Activated CD8-positive, alpha-beta T cell treated with anti-CD3 and anti-CD28 coated beads for 36 hours (primary cell): Measurements from ENCODE around the gene SIL1. TPM values are rescaled to one million over a fixed set of nuclear protein-coding genes. Genes with fewer than 3 reads are reported as not detected.
"Not testable (repeated sequence)": the region's sequence is repeated elsewhere in the genome, so short reads cannot be mapped to it uniquely, and the experiment has no call there.

Experiments used
- ATAC-seq: fragments of 200-7000 bp; cut with Tn5 transposase; one replicate; pipeline ENCODE4 v1.10.0; 2021; ENCODE audit warnings: mild to moderate bottlenecking, moderate library complexity
- CTCF ChIA-PET: fragments of 350-600 bp; sonication (Branson Sonifier 250); formaldehyde crosslinking; loops from one replicate; lab custom pipeline; 2021; ENCODE audit warnings: antibody characterized with exemption; lab: Charles Lee
- POLR2A ChIA-PET: fragments of 350-600 bp; sonication (Branson Sonifier 250); formaldehyde crosslinking; loops from one replicate; lab custom pipeline; 2021; ENCODE audit warnings: antibody characterized with exemption; lab: Charles Lee
- DNase-seq: peaks from one replicate; pipeline ENCODE4 v3.0.0-alpha.2; 2020
- H3K27ac Mint-ChIP-seq: one replicate; pipeline ENCODE4 v1.8.0; 2021; ENCODE audit warnings: mild to moderate bottlenecking, mixed read lengths
- H3K27me3 Mint-ChIP-seq: one replicate; pipeline ENCODE4 v1.8.0; 2021; ENCODE audit warnings: mixed read lengths
- H3K36me3 Mint-ChIP-seq: one replicate; pipeline ENCODE4 v1.8.0; 2021; ENCODE audit warnings: low read depth, mixed read lengths
- H3K4me1 Mint-ChIP-seq: one replicate; pipeline ENCODE4 v1.8.0; 2021; ENCODE audit warnings: low read depth, mixed read lengths
- H3K4me3 Mint-ChIP-seq: one replicate; pipeline ENCODE4 v1.8.0; 2021; ENCODE audit warnings: mild to moderate bottlenecking, moderate library complexity, mixed read lengths
- H3K9me3 Mint-ChIP-seq: one replicate; pipeline ENCODE4 v1.8.0; 2021; ENCODE audit warnings: mixed read lengths
- CTCF ChIP-seq: fragments of 200-600 bp; IDR thresholded peaks from one replicate; pipeline ENCODE4 v1.8.0; 2022; ENCODE audit warnings: antibody characterized with exemption, mild to moderate bottlenecking
- intact Hi-C: fragments of 100-400 bp; cut with micrococcal nuclease; formaldehyde crosslinking; loops from one replicate; pipeline ENCODE4 v1.10.0; 2022
- total RNA-seq, 2 experiments: library from RNA; stranded (reverse); gene quantifications; one replicate each; pipeline ENCODE4 v1.2.3, GENCODE V29; 2021

The SIL1 gene
- total RNA-seq, 2 experiments from 2014 or later, result 27.6 to 32.3 TPM

GRCh38 chr5:139193928-139194327 is 4.2 kb downstream of the SIL1 start:
- DNase-seq, result peak; percentile 19
- Mint-ChIP-seq H3K9me3 (no peaks in the 10 kb centered on the region), H3K4me1 (peaks cover 31% of the 10 kb centered on the region), H3K27me3 (no peaks in the 10 kb centered on the region), H3K27ac (no peak overlapping the region), H3K4me3 (no peak overlapping the region), H3K36me3 (peaks cover 31% of the 10 kb centered on the region)
- CTCF ChIA-PET, result interaction anchor here (1.0 to 2.1 kb wide), 3 partner anchors 13 to 371 kb away, joined by 3 to 6 read pairs (median 3); no protein-coding TSS in a partner anchor
- no peak for ATAC-seq
- no peak for TF ChIP-seq CTCF
- intact Hi-C loops, result no loop called here
- POLR2A ChIA-PET, result no interaction called here

GRCh38 chr5:139192906-139193305 is 5.3 kb downstream of the SIL1 start:
- H3K4me3 Mint-ChIP-seq, DNase-seq, H3K27me3 Mint-ChIP-seq, H3K27ac Mint-ChIP-seq, intact Hi-C loops, POLR2A ChIA-PET, ATAC-seq, H3K9me3 Mint-ChIP-seq: not testable (repeated sequence)
- CTCF ChIA-PET, result interaction anchor here (2.1 kb wide), 1 partner anchor 14 kb away, joined by 6 read pairs; no protein-coding TSS in a partner anchor
- peaks cover 32% of the 10 kb centered on the region for H3K36me3 Mint-ChIP-seq
- H3K4me1 Mint-ChIP-seq, result peaks cover 27% of the 10 kb centered on the region

GRCh38 chr5:139191954-139192353 is 6.2 kb downstream of the SIL1 start:
- POLR2A ChIA-PET, result interaction anchor here (0.7 kb wide), 2 partner anchors 25 to 355 kb away, joined by 3 to 4 read pairs; no protein-coding TSS in a partner anchor
- H3K27ac Mint-ChIP-seq, CTCF ChIA-PET, H3K4me3 Mint-ChIP-seq, H3K27me3 Mint-ChIP-seq, H3K9me3 Mint-ChIP-seq, intact Hi-C loops, ATAC-seq, DNase-seq: not testable (repeated sequence)
- H3K4me1 Mint-ChIP-seq, result peaks cover 23% of the 10 kb centered on the region
- H3K36me3 Mint-ChIP-seq, result peaks cover 37% of the 10 kb centered on the region

- ATAC-seq (no peak), DNase-seq (no peak)
- H3K4me3 Mint-ChIP-seq, result no peak overlapping the region
- CTCF ChIA-PET, result no interaction called here
- no peaks in the 10 kb centered on the region for H3K27me3 Mint-ChIP-seq
- H3K36me3 Mint-ChIP-seq, result peaks cover 31% of the 10 kb centered on the region
- TF ChIP-seq CTCF, result no peak
- intact Hi-C loops, result no loop called here
- H3K9me3 Mint-ChIP-seq, result no peaks in the 10 kb centered on the region
- POLR2A ChIA-PET, result interaction anchor here (1.2 kb wide), 1 partner anchor 8 kb away, joined by 3 read pairs; the partner anchor contains the start of gene SIL1
- peaks cover 22% of the 10 kb centered on the region for H3K4me1 Mint-ChIP-seq
- no peak overlapping the region for H3K27ac Mint-ChIP-seq
Observed at GRCh38 chr5:139190125-139190524, 8.0 kb downstream of the SIL1 start.

GRCh38 chr5:139188558-139189270 is 9.5 kb downstream of the SIL1 start:
- no peaks in the 10 kb centered on the region for H3K27me3 Mint-ChIP-seq
- TF ChIP-seq CTCF, result no peak
- CTCF ChIA-PET, result no interaction called here
- H3K9me3 Mint-ChIP-seq, result no peaks in the 10 kb centered on the region
- POLR2A ChIA-PET, result interaction anchor here (1.2 kb wide), 1 partner anchor 10 kb away, joined by 3 read pairs; the partner anchor contains the start of gene SIL1
- no peak overlapping the region for H3K4me3 Mint-ChIP-seq
- intact Hi-C loops, result no loop called here
- ATAC-seq (no peak), DNase-seq (no peak)
- H3K36me3 Mint-ChIP-seq, result peaks cover 25% of the 10 kb centered on the region
- H3K4me1 Mint-ChIP-seq, result peaks cover 20% of the 10 kb centered on the region
- H3K27ac Mint-ChIP-seq, result no peak overlapping the region

GRCh38 chr5:139186752-139187326 is 11.3 kb downstream of the SIL1 start:
- DNase-seq, result no peak
- intact Hi-C loops, result no loop called here
- ChIA-PET POLR2A (no interaction called here), CTCF (interaction anchor here (1.0 kb wide), 1 partner anchor 20 kb away, joined by 3 read pairs; no protein-coding TSS in a partner anchor)
- no peak for ATAC-seq
- H3K4me1 Mint-ChIP-seq, result peaks cover 16% of the 10 kb centered on the region
- no peaks in the 10 kb centered on the region for H3K27me3 Mint-ChIP-seq
- TF ChIP-seq CTCF, result no peak
- no peaks in the 10 kb centered on the region for H3K9me3 Mint-ChIP-seq
- H3K4me3 Mint-ChIP-seq, result no peak overlapping the region
- peaks cover 13% of the 10 kb centered on the region for H3K36me3 Mint-ChIP-seq
- H3K27ac Mint-ChIP-seq, result no peak overlapping the region
